IPS-11a (cell line): ENCODE measurements around the gene CYP8B1.
"Not testable (repeated sequence)": the region's sequence is repeated elsewhere in the genome, so short reads cannot be mapped to it uniquely, and the experiment has no call there.

Source experiments
- H3K4me3 ChIP-seq: one replicate; pipeline ENCODE4 v1.5.1; 2013; ENCODE audit warnings: low read depth, low read length, control low read depth

Gene CYP8B1

DNA sequence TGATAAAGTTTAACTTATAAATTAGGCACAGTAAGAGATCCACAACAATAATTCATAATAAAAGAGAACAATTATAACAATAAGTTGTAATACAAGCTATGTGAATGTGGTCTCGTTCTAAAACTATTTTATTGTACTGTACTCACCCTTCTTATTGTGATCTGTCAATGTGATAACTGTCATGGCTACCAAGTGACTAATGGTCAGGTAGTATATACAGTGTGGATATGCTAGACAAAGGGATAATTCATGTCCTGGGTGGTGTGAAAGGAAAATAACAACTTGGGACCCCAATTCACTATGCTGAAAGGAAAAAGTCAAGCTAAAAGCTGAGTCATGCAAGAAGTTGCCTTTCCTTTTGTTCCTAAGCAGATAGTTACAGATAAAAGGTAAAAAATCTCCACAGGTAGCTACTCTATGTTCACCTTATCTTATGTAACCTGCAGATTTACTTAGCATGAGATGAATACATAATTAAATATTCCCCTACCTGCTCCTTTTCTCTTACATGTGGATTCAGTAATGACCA is 10.7 kb upstream of the CYP8B1 start:
- H3K4me3 ChIP-seq, result no peak overlapping the region

DNA sequence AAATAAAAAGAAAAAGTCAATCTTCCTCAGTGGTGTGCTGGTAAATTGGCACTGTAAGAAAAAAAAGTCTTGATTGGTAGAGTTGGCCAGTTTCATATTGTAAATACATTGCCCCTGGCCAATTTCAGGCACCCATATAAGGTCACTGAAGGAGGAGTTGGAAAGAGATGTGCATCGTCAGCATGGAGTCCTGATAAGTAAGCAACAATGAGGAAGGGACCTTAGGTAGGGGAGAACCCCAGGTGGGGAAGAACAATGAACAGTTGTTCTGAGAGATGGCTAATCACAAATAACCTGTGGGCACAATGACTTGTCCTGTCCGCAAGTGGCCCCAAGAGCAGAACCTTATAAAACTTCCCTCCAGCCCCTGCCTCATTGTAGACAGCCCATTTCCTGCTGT is 8.6 kb upstream of the CYP8B1 start:
- H3K4me3 ChIP-seq, result no peak overlapping the region

DNA sequence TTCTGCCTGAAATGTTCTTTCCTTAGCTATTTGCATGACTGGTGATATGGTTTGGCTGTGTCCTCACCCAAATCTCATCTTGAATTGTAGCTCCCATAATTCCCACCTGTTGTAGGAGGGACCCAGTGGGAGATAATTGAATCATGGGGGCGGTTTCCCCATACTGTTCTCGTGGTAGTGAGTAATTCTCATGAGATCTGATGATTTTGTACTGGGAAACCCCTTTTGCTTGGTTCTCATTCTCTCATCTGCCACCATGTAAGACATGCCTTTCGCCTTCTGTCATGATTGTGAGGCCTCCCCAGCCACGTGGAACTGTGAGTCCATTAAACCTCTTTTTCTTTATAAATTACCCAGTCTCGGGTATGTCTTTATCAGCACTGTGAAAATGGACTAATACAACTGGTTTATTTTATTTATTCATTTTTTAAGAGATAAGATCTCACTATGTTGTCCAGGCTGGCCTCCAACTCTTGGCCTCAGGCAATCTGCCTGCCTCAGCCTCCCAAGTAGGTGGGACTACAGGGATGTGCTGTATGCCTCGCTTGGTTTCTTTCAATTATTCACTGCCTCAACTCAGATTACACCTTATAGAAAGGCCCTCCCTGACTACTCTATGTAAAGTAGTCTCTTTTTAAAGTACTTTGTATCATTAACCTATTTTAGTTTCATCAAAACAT is 7.7 kb upstream of the CYP8B1 start:
- not testable (repeated sequence) for H3K4me3 ChIP-seq

GRCh38 chr3:42880601-42881451 is 5.1 kb upstream of the CYP8B1 start:
- H3K4me3 ChIP-seq, result peak overlapping the region; percentile 36

DNA sequence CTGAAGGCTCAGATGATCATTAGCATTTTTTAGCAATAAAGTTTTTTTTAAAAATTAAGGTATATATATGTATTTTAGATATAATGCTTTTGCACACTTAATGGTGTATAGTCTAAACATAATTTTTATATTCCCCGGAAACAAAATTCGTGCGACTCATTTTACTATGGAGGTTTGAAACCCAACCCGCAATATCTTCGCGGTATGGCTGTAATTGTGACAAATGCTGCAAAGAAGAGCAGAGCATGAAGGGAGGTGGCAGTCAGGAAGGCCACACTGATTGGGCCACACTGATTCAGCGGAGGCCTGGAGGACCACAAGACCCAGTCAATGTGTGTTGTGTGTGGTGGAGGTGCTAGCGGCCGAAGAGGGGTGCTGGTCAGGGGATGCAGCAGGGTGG is 4.5 kb upstream of the CYP8B1 start:
- no peak overlapping the region for H3K4me3 ChIP-seq

- H3K4me3 ChIP-seq, result no peak overlapping the region
These were observed 2.2 kb upstream of the CYP8B1 start for GRCh38 chr3:42877881-42878280.

DNA sequence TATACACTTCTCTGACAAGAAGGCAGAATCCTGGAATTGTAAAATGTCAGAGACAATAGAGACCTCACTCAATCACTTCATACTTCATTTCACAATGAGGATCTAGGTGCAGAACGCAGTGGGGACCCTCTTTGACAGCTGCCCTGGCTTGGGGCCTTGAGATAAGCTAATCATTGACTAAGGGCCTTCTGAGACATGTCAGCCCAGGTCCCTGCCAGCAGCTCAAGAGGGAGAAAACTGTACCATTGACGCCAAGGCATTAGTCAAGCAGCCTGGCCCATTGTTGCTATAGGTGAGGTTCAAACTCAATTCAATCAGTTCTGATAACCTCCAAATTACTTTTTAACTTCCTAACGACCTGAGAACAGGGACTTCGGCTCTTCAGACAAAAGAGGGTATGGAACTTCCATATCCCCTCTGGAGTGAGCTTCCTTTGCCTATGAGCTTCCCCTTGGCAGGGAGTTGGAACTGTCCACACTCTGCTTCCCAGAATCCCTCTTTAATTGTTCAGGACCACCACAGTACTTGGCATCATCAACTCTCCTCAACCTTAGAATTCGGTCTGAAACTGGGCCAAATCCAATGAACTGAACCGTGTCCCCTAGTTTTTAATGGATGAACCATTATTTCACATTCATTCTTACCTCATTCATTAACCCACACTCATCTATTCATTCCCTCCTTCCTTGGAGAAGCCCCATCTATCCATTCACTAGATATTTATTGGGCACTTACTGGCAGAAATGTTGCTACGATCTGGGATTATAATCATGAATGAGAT is 1.5 kb upstream of the CYP8B1 start:
- no peak overlapping the region for H3K4me3 ChIP-seq

DNA sequence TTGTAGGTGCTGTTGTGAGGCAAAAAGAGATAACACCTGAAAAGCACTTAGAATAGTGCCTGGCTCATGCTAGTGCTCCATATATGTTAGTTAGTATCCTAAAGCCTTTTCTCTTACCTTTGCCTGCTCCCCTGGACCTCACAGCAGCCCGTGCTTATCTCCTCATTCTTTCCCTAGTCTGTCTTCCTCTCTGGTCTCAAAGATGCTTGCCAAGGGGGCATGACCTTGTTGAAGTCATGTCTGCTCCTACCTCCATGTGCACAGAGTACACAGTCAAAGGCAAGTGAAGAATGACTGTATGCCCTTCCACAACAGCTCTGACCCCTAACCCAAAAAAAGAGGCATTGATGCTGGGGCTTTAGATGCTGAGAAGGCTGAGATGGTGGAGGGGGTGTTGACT is 722 bp upstream of the CYP8B1 start:
- no peak overlapping the region for H3K4me3 ChIP-seq

DNA sequence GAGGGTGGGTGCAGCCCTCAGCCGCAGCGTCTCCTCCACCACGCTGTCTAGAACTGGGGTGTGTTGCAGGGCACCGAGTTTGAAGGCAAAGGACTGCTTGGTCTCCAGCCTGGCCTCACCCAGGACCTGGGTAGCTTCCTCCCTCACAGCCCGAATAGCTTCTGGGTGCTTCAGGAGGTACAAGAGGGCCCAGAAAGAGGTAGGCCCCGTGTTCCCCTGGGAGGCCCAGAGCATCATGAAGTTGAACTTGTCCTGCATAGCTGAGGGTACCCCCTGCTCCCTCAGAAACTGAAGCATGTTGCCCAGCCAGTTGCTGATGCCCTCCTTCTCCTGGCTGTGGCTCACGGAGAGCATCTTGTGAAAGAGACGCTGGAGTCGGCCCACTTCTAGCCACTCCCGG is 930 bp downstream of the CYP8B1 start:
- H3K4me3 ChIP-seq, result no peak overlapping the region

- H3K4me3 ChIP-seq, result no peak overlapping the region
These were observed 2.3 kb downstream of the CYP8B1 start for GRCh38 chr3:42873221-42873982.

GRCh38 chr3:42872718-42873117 is 3.0 kb downstream of the CYP8B1 start:
- H3K4me3 ChIP-seq, result no peak overlapping the region

GRCh38 chr3:42871592-42872196 is 4.0 kb downstream of the CYP8B1 start:
- H3K4me3 ChIP-seq, result no peak overlapping the region

DNA sequence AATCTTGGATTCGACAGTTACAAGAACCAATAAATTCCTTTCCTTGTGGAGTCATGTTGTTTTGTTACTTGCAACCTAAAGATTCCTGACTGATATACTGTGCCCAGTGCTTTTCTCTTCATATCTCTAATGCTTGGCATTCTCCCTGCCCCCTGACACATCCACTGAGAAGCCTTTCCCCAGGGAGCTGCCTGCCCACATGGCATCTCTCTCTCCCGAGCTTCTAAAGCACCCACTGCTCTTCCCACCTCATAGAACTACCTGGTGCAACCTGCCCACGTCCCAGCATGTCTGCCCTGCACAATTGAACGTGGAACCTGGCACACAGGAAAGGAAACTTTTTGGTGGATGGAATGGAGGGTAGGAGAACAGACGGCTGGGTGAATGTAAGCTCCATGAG is 6.8 kb downstream of the CYP8B1 start:
- H3K4me3 ChIP-seq, result no peak overlapping the region

DNA sequence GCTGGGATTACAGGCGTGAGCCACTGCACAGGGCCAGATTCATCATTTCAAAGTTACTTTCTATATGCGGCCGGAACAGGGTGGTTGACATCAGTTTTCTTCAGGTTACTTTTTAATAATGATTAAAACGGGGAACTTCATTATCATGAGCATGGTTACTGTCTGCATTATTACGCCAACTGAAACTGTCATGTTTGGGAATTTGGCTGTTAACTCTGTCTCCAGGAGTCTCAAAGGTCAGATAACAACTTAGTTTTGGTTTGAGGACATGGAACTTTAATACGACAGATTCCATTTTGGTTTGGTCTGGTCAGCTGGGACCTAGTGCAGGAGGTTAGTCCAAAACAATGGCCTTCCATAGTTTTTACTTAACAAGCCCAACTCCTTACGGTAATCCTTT is 8.5 kb downstream of the CYP8B1 start:
- no peak overlapping the region for H3K4me3 ChIP-seq

DNA sequence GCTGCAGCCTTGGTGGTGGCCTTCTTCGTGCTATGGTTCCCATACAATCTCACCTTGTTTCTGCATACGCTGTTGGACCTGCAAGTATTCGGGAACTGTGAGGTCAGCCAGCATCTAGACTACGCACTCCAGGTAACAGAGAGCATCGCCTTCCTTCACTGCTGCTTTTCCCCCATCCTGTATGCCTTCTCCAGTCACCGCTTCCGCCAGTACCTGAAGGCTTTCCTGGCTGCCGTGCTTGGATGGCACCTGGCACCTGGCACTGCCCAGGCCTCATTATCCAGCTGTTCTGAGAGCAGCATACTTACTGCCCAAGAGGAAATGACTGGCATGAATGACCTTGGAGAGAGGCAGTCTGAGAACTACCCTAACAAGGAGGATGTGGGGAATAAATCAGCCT is 10.4 kb downstream of the CYP8B1 start:
- H3K4me3 ChIP-seq, result no peak overlapping the region

DNA sequence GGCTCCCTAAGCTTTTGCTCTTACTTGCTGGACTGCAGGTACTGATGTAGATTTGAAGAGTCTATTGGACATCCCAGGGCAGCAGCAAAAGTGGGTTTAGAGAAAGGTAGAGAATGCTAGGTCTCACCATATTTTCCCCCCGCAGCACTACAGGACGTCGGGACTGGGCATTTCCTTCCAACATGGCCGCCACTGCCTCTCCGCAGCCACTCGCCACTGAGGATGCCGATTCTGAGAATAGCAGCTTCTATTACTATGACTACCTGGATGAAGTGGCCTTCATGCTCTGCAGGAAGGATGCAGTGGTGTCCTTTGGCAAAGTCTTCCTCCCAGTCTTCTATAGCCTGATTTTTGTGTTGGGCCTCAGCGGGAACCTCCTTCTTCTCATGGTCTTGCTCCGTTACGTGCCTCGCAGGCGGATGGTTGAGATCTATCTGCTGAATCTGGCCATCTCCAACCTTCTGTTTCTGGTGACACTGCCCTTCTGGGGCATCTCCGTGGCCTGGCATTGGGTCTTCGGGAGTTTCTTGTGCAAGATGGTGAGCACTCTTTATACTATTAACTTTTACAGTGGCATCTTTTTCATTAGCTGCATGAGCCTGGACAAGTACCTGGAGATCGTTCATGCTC is 11.2 kb downstream of the CYP8B1 start:
- H3K4me3 ChIP-seq, result no peak overlapping the region

- H3K4me3 ChIP-seq, result no peak overlapping the region
These were observed 19.1 kb downstream of the CYP8B1 start for GRCh38 chr3:42856544-42856943.

- H3K4me3 ChIP-seq, result no peak overlapping the region
These were observed 19.9 kb downstream of the CYP8B1 start for GRCh38 chr3:42855547-42856380.

DNA sequence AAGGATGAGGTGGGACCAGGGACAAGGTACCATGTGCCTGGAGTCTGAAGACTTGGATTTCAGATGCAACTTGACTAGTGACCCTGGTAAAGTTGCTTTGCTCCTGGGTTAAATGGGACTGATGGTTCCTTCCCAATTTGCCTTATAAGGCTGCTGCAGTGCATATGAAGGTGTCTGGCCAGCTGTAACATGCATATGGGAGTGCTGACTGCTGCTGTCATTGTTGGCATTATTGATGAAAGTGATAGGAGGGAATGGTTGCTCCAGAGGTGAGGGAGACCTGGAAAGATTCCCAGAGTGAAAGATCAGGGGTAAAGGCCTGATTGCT is 20.5 kb downstream of the CYP8B1 start:
- no peak overlapping the region for H3K4me3 ChIP-seq
